Fibroblast of pulmonary artery (primary cell): Measurements from ENCODE around the gene RBP3.

Experiments
- DNase-seq: peaks from one replicate; pipeline ENCODE4 v3.0.0-alpha.2; 2010; ENCODE audit warnings: low read depth
- H3K4me3 ChIP-seq: replicated peaks from 2 replicates; pipeline ENCODE4 v1.5.1; 2011; ENCODE audit warnings: low read depth, mild to moderate bottlenecking, control low read depth, low read length, moderate library complexity
- CTCF ChIP-seq: IDR thresholded peaks from 2 replicates; pipeline ENCODE4 v1.5.1; 2011; ENCODE audit warnings: mild to moderate bottlenecking, control low read depth, low read length, inconsistent platforms; ENCODE audit errors: missing control alignments

Gene RBP3

DNA sequence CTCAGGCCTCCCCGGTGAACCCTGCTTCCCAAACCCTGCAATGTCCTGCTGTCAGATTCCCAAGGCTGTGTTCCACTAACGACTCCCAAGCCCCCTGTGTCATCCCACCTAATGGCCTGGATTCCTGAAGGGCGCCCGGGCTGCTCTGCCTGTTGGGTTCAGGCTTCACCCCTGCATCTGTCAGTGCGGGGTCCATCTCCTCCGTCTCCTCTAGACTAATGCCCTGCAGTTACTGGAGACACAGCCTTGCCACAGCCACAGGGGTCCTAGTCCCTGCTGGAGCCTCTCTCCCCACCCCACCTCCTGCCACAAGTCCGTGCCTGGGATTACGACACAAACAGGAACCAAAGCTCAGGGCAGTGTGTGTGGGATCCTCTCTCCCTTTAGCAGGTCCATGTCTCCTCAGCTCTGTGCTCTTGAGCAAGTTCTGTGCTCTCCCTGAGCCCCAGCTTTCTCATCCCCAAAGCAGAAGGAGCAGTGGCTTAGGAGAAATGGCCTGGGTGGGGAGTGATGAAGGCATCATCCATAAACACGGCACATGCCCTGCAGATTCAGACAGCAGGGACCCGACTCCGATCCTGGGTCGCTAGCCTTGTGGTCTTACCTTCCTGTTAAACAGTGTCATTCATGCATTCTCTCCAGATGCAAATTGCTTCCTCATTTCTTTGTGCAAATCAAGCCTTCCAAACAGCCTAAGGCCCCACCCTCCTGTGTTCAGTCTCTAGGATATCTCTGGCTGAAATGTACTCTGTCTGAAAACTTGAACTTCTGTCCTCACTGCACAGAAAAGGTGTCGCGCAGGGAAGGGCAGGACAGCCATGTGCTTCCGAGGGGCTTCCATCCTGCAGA is 8.2 kb upstream of the RBP3 start:
- TF ChIP-seq CTCF = no peak
- H3K4me3 ChIP-seq = no peak overlapping the region
- no peak for DNase-seq

- TF ChIP-seq CTCF = peak; percentile 100
Measured at GRCh38 chr10:47340608-47341170, 7.5 kb upstream of the RBP3 start.

DNA sequence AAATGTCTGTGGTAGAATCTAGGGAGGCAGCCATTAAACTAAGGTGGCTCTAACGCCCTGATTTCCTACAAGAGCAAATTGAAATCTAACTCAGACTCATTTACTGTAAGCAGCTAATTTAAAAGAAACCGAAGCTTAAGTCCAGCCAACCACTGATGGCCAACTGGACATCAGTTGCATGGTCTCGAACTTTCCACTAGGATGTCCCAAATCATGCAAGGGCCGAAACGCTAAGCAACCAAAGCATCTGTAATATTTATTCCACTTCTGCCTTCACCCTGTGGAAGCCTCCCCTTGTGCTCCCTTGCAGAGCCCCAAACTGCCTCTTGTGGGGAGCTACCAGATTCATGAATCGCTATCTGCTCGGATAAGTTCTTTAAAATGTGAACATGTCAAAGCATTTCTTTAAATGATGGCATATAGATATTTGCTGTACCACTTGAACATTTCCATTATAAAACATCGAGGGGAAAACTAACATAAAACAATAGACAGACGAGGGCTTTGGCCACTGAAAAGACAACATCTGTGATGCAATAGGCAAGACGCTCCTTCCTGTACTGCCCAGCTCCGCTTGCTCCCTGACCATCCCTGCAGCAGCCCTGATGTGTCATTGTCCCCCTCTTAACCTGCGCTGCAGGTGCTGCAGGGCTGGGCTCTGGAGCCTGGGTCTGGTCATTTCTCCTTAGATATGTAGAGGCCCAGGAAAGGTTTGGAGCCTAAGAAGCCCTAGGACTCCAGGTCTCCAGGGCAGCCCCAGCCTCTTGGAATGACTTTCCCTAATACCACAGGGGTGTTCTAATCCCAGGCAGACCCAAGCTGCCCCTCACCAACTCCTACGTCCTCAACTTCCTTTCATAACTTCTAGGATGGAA is 2.9 kb upstream of the RBP3 start:
- no peak for DNase-seq
- H3K4me3 ChIP-seq = no peak overlapping the region
- TF ChIP-seq CTCF = no peak

More at GRCh38 chr10:47340608-47341170, 7.5 kb upstream of the RBP3 start:
- no peak overlapping the region for H3K4me3 ChIP-seq
- peak; percentile 64 for DNase-seq

- no peak for DNase-seq
- TF ChIP-seq CTCF = no peak
- H3K4me3 ChIP-seq = no peak overlapping the region
Measured at GRCh38 chr10:47346581-47347302, 1.4 kb upstream of the RBP3 start.

DNA sequence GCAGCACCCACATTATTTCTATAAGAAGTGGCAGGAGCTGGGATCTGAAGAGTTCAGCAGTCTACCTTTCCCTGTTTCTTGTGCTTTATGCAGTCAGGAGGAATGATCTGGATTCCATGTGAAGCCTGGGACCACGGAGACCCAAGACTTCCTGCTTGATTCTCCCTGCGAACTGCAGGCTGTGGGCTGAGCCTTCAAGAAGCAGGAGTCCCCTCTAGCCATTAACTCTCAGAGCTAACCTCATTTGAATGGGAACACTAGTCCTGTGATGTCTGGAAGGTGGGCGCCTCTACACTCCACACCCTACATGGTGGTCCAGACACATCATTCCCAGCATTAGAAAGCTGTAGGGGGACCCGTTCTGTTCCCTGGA is 874 bp upstream of the RBP3 start:
- TF ChIP-seq CTCF = no peak

GRCh38 chr10:47348661-47349470 is 703 bp downstream of the RBP3 start:
- DNase-seq = no peak
- no peak overlapping the region for H3K4me3 ChIP-seq
- no peak for TF ChIP-seq CTCF

More for the DNA sequence above, 874 bp upstream of the RBP3 start:
- no peak overlapping the region for H3K4me3 ChIP-seq
- no peak for DNase-seq
